Smooth muscle cell (in vitro differentiated cells): Measurements from ENCODE around the gene TMEM120B. TPM values are rescaled to one million over a fixed set of nuclear protein-coding genes. Genes with fewer than 3 reads are reported as not detected.

Experiments
- DNase-seq: peaks from one replicate; lab custom pipeline; 2025; ENCODE audit not compliant: unreplicated experiment; lab: John Stamatoyannopoulos, UW
- H2AFZ ChIP-seq: fragments of 200-600 bp; sonication (generic); 2 replicates; pipeline ENCODE4 v1.6.0; 2016; ENCODE audit warnings: antibody characterized with exemption, low read depth, mild to moderate bottlenecking
- H3F3A ChIP-seq: fragments of 200-600 bp; sonication (generic); 2 replicates; pipeline ENCODE4 v1.6.0; 2017; ENCODE audit warnings: antibody characterized with exemption, low read depth
- H3K27ac ChIP-seq: fragments of 200-600 bp; sonication (generic); 2 replicates; pipeline ENCODE4 v1.5.1; 2016; ENCODE audit warnings: low read depth, mild to moderate bottlenecking
- H3K27me3 ChIP-seq: fragments of 200-600 bp; sonication (generic); 2 replicates; pipeline ENCODE4 v1.6.1; 2016; ENCODE audit warnings: low read depth, mild to moderate bottlenecking
- H3K36me3 ChIP-seq: fragments of 200-600 bp; sonication (generic); 2 replicates; pipeline ENCODE4 v1.5.1; 2016; ENCODE audit warnings: low read depth
- H3K4me1 ChIP-seq: fragments of 200-600 bp; sonication (generic); 2 replicates; pipeline ENCODE4 v1.5.1; 2016; ENCODE audit warnings: low read depth
- H3K4me2 ChIP-seq: fragments of 200-600 bp; sonication (generic); 2 replicates; pipeline ENCODE4 v1.6.0; 2016; ENCODE audit warnings: mild to moderate bottlenecking
- H3K4me3 ChIP-seq: fragments of 200-600 bp; sonication (generic); 2 replicates; pipeline ENCODE4 v1.5.1; 2016; ENCODE audit warnings: mild to moderate bottlenecking
- H3K79me2 ChIP-seq: fragments of 200-600 bp; sonication (generic); 2 replicates; pipeline ENCODE4 v1.6.0; 2016; ENCODE audit warnings: low read depth, mild to moderate bottlenecking
- H3K9ac ChIP-seq: fragments of 200-600 bp; sonication (generic); 2 replicates; pipeline ENCODE4 v1.6.0; 2016; ENCODE audit warnings: low read depth
- H3K9me3 ChIP-seq: fragments of 200-600 bp; sonication (generic); replicated peaks from 2 replicates; pipeline ENCODE4 v1.5.1; 2016; ENCODE audit warnings: low read depth
- H4K20me1 ChIP-seq: fragments of 200-600 bp; sonication (generic); 2 replicates; pipeline ENCODE4 v1.6.0; 2016; ENCODE audit warnings: low read depth
- CTCF ChIP-seq: fragments of 200-600 bp; sonication (generic); IDR thresholded peaks from 2 replicates; pipeline ENCODE4 v1.5.1; 2017; ENCODE audit warnings: borderline replicate concordance, mild to moderate bottlenecking, antibody characterized with exemption; ENCODE audit not compliant: insufficient read depth, poor library complexity, severe bottlenecking
- WGBS: methylation state at CpG from one replicate; pipeline ENCODE4 v1.1.7; 2016; ENCODE audit warnings: low lambda C conversion rate; 5-methylcytosine and 5-hydroxymethylcytosine counted together
- polyA plus RNA-seq: library from polyadenylated mRNA; unstranded; fragments of >200 nt; fragmentation: Nextera tagmentation; extraction: Ambion mirVana; gene quantifications from 2 replicates; pipeline ENCODE4 v1.2.1, GENCODE V29; 2016
- total RNA-seq: library from RNA; depleted of rRNA; stranded (reverse); fragments of >200 nt; gene quantifications from 2 replicates; pipeline ENCODE4 v1.2.3, GENCODE V29; 2014

TMEM120B gene
- total and polyA plus RNA-seq, 2 experiments from 2014 or later: 5.3 to 7.6 TPM

GRCh38 chr12:121718653-121719239 is 6.2 kb downstream of the TMEM120B start:
- H3K4me1 ChIP-seq: peaks cover 4% of the 10 kb centered on the region
- no peaks in the 10 kb centered on the region for H3K36me3 ChIP-seq
- H3K27me3 ChIP-seq: no peaks in the 10 kb centered on the region
- no peak for DNase-seq
- peak overlapping the region; percentile 29 for H3K27ac ChIP-seq
- H3K4me3 ChIP-seq: no peak overlapping the region
- H3K79me2 ChIP-seq: peaks cover 46% of the 10 kb centered on the region
- H2AFZ ChIP-seq: no peak overlapping the region
- H3K9me3 ChIP-seq: no peaks in the 10 kb centered on the region
- no peak overlapping the region for H3K9ac ChIP-seq
- WGBS: 98% methylated on average over 3 of the region's 3 CpGs
- H3K4me2 ChIP-seq: no peak overlapping the region
- peaks cover 5% of the 10 kb centered on the region for H3F3A ChIP-seq
- no peak for TF ChIP-seq CTCF
- peaks cover 16% of the 10 kb centered on the region for H4K20me1 ChIP-seq

GRCh38 chr12:121719926-121720414 is 7.4 kb downstream of the TMEM120B start:
- Histone ChIP-seq H2AFZ (no peak overlapping the region), H3K27ac (peak overlapping the region; percentile 98), H3K9ac (peak overlapping the region; percentile 91), H3K4me2 (peak overlapping the region; percentile 27), H3F3A (peaks cover 5% of the 10 kb centered on the region), H4K20me1 (peaks cover 26% of the 10 kb centered on the region), H3K36me3 (peaks cover 3% of the 10 kb centered on the region), H3K9me3 (no peaks in the 10 kb centered on the region), H3K79me2 (peaks cover 39% of the 10 kb centered on the region), H3K4me1 (peaks cover 4% of the 10 kb centered on the region), H3K4me3 (no peak overlapping the region), H3K27me3 (no peaks in the 10 kb centered on the region)
- WGBS: 17% methylated on average over 14 of the region's 14 CpGs
- no peak for DNase-seq
- no peak for TF ChIP-seq CTCF

GRCh38 chr12:121720762-121721161 is 8.2 kb downstream of the TMEM120B start:
- no peak for TF ChIP-seq CTCF
- 93% methylated on average over 5 of the region's 5 CpGs for WGBS
- no peak for DNase-seq
- Histone ChIP-seq H3K36me3 (peaks cover 4% of the 10 kb centered on the region), H3K4me3 (no peak overlapping the region), H3K9me3 (no peaks in the 10 kb centered on the region), H3K4me1 (peaks cover 4% of the 10 kb centered on the region), H2AFZ (no peak overlapping the region), H3K27ac (peak overlapping the region; percentile 98), H3K79me2 (peaks cover 34% of the 10 kb centered on the region), H3K4me2 (peak overlapping the region; percentile 34), H3K9ac (peak overlapping the region; percentile 91), H4K20me1 (peaks cover 28% of the 10 kb centered on the region), H3K27me3 (no peaks in the 10 kb centered on the region), H3F3A (peaks cover 5% of the 10 kb centered on the region)

- no peak for DNase-seq
- H3K4me1 ChIP-seq: no peaks in the 10 kb centered on the region
- H3K9ac ChIP-seq: no peak overlapping the region
- no peak overlapping the region for H3K4me3 ChIP-seq
- WGBS: 93% methylated on average over 3 of the region's 3 CpGs
- H3K9me3 ChIP-seq: no peaks in the 10 kb centered on the region
- H3K79me2 ChIP-seq: peaks cover 38% of the 10 kb centered on the region
- no peak overlapping the region for H3K27ac ChIP-seq
- peaks cover 5% of the 10 kb centered on the region for H3F3A ChIP-seq
- H3K36me3 ChIP-seq: peaks cover 4% of the 10 kb centered on the region
- H4K20me1 ChIP-seq: peaks cover 28% of the 10 kb centered on the region
- no peak overlapping the region for H2AFZ ChIP-seq
- no peak for TF ChIP-seq CTCF
- H3K27me3 ChIP-seq: no peaks in the 10 kb centered on the region
- H3K4me2 ChIP-seq: no peak overlapping the region
Observed at GRCh38 chr12:121722511-121722910, 10.0 kb downstream of the TMEM120B start.
